Stimulated activated effector memory CD8-positive, alpha-beta T cell treated with anti-CD3 and anti-CD28 coated beads, Interleukin-12 subunit alpha, Interleukin-12 subunit beta, amount 100 ng/mL, for 72 hours (primary cell): ENCODE results near the gene TRMT61A.
A peak's percentile ranks its signal among the peaks of the same experiment; 100 is the strongest.

ENCODE experiments used
- ATAC-seq: fragments of 150-1000 bp; cut with Tn5 transposase; 2 replicates; pipeline ENCODE4 v1.10.0; 2021
- DNase-seq, 2 donors: peaks; one replicate each; pipeline ENCODE4 v3.0.0; 2021 to 2022; ENCODE audit warnings: low spot score in 2 of 2
- H3K27ac Mint-ChIP-seq: one replicate; pipeline ENCODE4 v1.8.0; 2022; ENCODE audit warnings: mild to moderate bottlenecking, mixed read lengths
- H3K36me3 Mint-ChIP-seq: one replicate; pipeline ENCODE4 v1.8.0; 2022; ENCODE audit warnings: mild to moderate bottlenecking, mixed read lengths
- H3K4me1 Mint-ChIP-seq: one replicate; pipeline ENCODE4 v1.8.0; 2022; ENCODE audit warnings: mixed read lengths
- H3K4me3 Mint-ChIP-seq: one replicate; pipeline ENCODE4 v1.8.0; 2022; ENCODE audit warnings: mild to moderate bottlenecking, mixed read lengths
- H3K9me3 Mint-ChIP-seq: one replicate; pipeline ENCODE4 v1.8.0; 2022; ENCODE audit warnings: mixed read lengths

Gene TRMT61A

GRCh38 chr14:103552846-103553210 lies 23.8 kb downstream of the TRMT61A start:
- ATAC-seq, result no peak
- Mint-ChIP-seq H3K4me3 (no peak overlapping the region), H3K27ac (no peak overlapping the region), H3K9me3 (no peaks in the 10 kb centered on the region), H3K4me1 (peaks cover 22% of the 10 kb centered on the region), H3K36me3 (peaks cover 30% of the 10 kb centered on the region)
- no peak for DNase-seq

GRCh38 chr14:103555559-103556337 lies 26.8 kb downstream of the TRMT61A start:
- Mint-ChIP-seq H3K36me3 (peaks cover 59% of the 10 kb centered on the region), H3K27ac (no peak overlapping the region), H3K9me3 (no peaks in the 10 kb centered on the region), H3K4me3 (no peak overlapping the region), H3K4me1 (peaks cover 43% of the 10 kb centered on the region)
- no peak for ATAC-seq
- no peak for DNase-seq

GRCh38 chr14:103556946-103557758 lies 28.2 kb downstream of the TRMT61A start:
- Mint-ChIP-seq H3K9me3 (no peaks in the 10 kb centered on the region), H3K27ac (peak overlapping the region; percentile 69), H3K4me1 (peaks cover 49% of the 10 kb centered on the region), H3K36me3 (peaks cover 73% of the 10 kb centered on the region), H3K4me3 (no peak overlapping the region)
- DNase-seq, result no peak
- no peak for ATAC-seq

- peaks cover 43% of the 10 kb centered on the region for H3K4me1 Mint-ChIP-seq
- ATAC-seq (no peak), DNase-seq (no peak)
- H3K9me3 Mint-ChIP-seq, result no peaks in the 10 kb centered on the region
- peaks cover 78% of the 10 kb centered on the region for H3K36me3 Mint-ChIP-seq
- H3K27ac Mint-ChIP-seq, result no peak overlapping the region
- H3K4me3 Mint-ChIP-seq, result no peak overlapping the region
Observed at GRCh38 chr14:103558071-103558882, 29.3 kb downstream of the TRMT61A start.

- Mint-ChIP-seq H3K27ac (no peak overlapping the region), H3K36me3 (peaks cover 76% of the 10 kb centered on the region), H3K4me3 (peak overlapping the region; percentile 99), H3K9me3 (no peaks in the 10 kb centered on the region), H3K4me1 (peaks cover 45% of the 10 kb centered on the region)
- no peak for ATAC-seq
- no peak for DNase-seq
Observed at GRCh38 chr14:103559766-103560165, 30.8 kb downstream of the TRMT61A start.

GRCh38 chr14:103560691-103561090 lies 31.7 kb downstream of the TRMT61A start:
- Mint-ChIP-seq H3K4me3 (peak overlapping the region; percentile 99), H3K4me1 (peaks cover 40% of the 10 kb centered on the region), H3K9me3 (no peaks in the 10 kb centered on the region), H3K36me3 (peaks cover 67% of the 10 kb centered on the region), H3K27ac (peak overlapping the region; percentile 97)
- no peak for ATAC-seq
- DNase-seq, result no peak

GRCh38 chr14:103561381-103562178 lies 32.6 kb downstream of the TRMT61A start:
- DNase-seq (peak in 1 of 2 donors; percentile 21), ATAC-seq (peak; percentile 58)
- Mint-ChIP-seq H3K36me3 (peaks cover 58% of the 10 kb centered on the region), H3K9me3 (no peaks in the 10 kb centered on the region), H3K27ac (peak overlapping the region; percentile 97), H3K4me3 (peak overlapping the region; percentile 99), H3K4me1 (peaks cover 40% of the 10 kb centered on the region)

- H3K36me3 Mint-ChIP-seq, result peaks cover 56% of the 10 kb centered on the region
- DNase-seq, result no peak
Observed at GRCh38 chr14:103562179-103562428, 33.1 kb downstream of the TRMT61A start.

GRCh38 chr14:103562429-103563225 lies 33.6 kb downstream of the TRMT61A start, which contains the start of the genes BAG5 and COA8:
TSS of gene BAG5 (minus strand) at chr14:103562657. CDS start at chr14:103561164, 1,493 bp downstream.
TSS of gene COA8 (plus strand) at chr14:103562960. CDS start at chr14:103563002, 42 bp downstream.
- Mint-ChIP-seq H3K27ac (peak within 1 kb of the TSS; percentile 97), H3K4me3 (peak within 1 kb of the TSS; percentile 99), H3K36me3 (peaks cover 51% of the 10 kb centered on the region), H3K4me1 (peaks cover 40% of the 10 kb centered on the region), H3K9me3 (no peaks in the 10 kb centered on the region)
- DNase-seq (peak; percentile 88 to 96), ATAC-seq (peak; percentile 89)

More at GRCh38 chr14:103562179-103562428, 33.1 kb downstream of the TRMT61A start:
- peaks cover 40% of the 10 kb centered on the region for H3K4me1 Mint-ChIP-seq
- no peaks in the 10 kb centered on the region for H3K9me3 Mint-ChIP-seq
- peak overlapping the region; percentile 99 for H3K4me3 Mint-ChIP-seq
- no peak for ATAC-seq
- H3K27ac Mint-ChIP-seq, result peak overlapping the region; percentile 97

- Mint-ChIP-seq H3K4me3 (peak overlapping the region; percentile 99), H3K9me3 (no peaks in the 10 kb centered on the region), H3K36me3 (peaks cover 45% of the 10 kb centered on the region), H3K27ac (peak overlapping the region; percentile 90), H3K4me1 (peaks cover 40% of the 10 kb centered on the region)
- no peak for DNase-seq
- ATAC-seq, result no peak
Observed at GRCh38 chr14:103563226-103563620, 34.2 kb downstream of the TRMT61A start.

GRCh38 chr14:103563844-103564505 lies 35.0 kb downstream of the TRMT61A start:
- peaks cover 41% of the 10 kb centered on the region for H3K4me1 Mint-ChIP-seq
- H3K36me3 Mint-ChIP-seq, result peaks cover 37% of the 10 kb centered on the region
- DNase-seq (no peak), ATAC-seq (no peak)
- H3K4me3 Mint-ChIP-seq, result peak overlapping the region; percentile 99
- H3K9me3 Mint-ChIP-seq, result no peaks in the 10 kb centered on the region
- no peak overlapping the region for H3K27ac Mint-ChIP-seq

GRCh38 chr14:103568952-103569351 lies 40.0 kb downstream of the TRMT61A start:
- H3K36me3 Mint-ChIP-seq, result peaks cover 26% of the 10 kb centered on the region
- peaks cover 6% of the 10 kb centered on the region for H3K4me1 Mint-ChIP-seq
- ATAC-seq, result no peak
- H3K27ac Mint-ChIP-seq, result no peak overlapping the region
- DNase-seq, result no peak
- no peaks in the 10 kb centered on the region for H3K9me3 Mint-ChIP-seq
- H3K4me3 Mint-ChIP-seq, result no peak overlapping the region

GRCh38 chr14:103569408-103569807 lies 40.4 kb downstream of the TRMT61A start:
- H3K36me3 Mint-ChIP-seq, result peaks cover 30% of the 10 kb centered on the region
- no peaks in the 10 kb centered on the region for H3K9me3 Mint-ChIP-seq
- H3K4me3 Mint-ChIP-seq, result no peak overlapping the region
- DNase-seq (no peak), ATAC-seq (no peak)
- no peak overlapping the region for H3K27ac Mint-ChIP-seq
- peaks cover 6% of the 10 kb centered on the region for H3K4me1 Mint-ChIP-seq
